Nephron progenitor cell (in vitro differentiated cells): ENCODE results near the gene FOXE1.

ENCODE experiments used
- DNase-seq: peaks from one replicate; pipeline ENCODE4 v3.0.0; 2021
- H3K27ac Mint-ChIP-seq: 2 replicates; pipeline ENCODE4 v1.8.0; 2021; ENCODE audit warnings: mild to moderate bottlenecking, moderate library complexity, mixed read lengths
- H3K27me3 Mint-ChIP-seq: 2 replicates; pipeline ENCODE4 v1.8.0; 2021; ENCODE audit warnings: mild to moderate bottlenecking, low read depth, mixed read lengths; ENCODE audit not compliant: poor library complexity
- H3K36me3 Mint-ChIP-seq: 2 replicates; pipeline ENCODE4 v1.8.0; 2021; ENCODE audit warnings: low read depth, mixed read lengths
- H3K4me1 Mint-ChIP-seq: 2 replicates; pipeline ENCODE4 v1.8.0; 2021; ENCODE audit warnings: mixed read lengths
- H3K4me3 Mint-ChIP-seq: 2 replicates; pipeline ENCODE4 v1.8.0; 2021; ENCODE audit warnings: mild to moderate bottlenecking, moderate library complexity, mixed read lengths
- H3K9me3 Mint-ChIP-seq: 2 replicates; pipeline ENCODE4 v1.8.0; 2021; ENCODE audit warnings: mild to moderate bottlenecking, moderate library complexity, mixed read lengths
- TF ChIP-seq, protein P1 (sequence below): fragments of 200-600 bp; sonication (generic); IDR thresholded peaks from 2 replicates; pipeline ENCODE4 v1.5.0; 2021; ENCODE audit warnings: antibody characterized with exemption

The FOXE1 gene

DNA sequence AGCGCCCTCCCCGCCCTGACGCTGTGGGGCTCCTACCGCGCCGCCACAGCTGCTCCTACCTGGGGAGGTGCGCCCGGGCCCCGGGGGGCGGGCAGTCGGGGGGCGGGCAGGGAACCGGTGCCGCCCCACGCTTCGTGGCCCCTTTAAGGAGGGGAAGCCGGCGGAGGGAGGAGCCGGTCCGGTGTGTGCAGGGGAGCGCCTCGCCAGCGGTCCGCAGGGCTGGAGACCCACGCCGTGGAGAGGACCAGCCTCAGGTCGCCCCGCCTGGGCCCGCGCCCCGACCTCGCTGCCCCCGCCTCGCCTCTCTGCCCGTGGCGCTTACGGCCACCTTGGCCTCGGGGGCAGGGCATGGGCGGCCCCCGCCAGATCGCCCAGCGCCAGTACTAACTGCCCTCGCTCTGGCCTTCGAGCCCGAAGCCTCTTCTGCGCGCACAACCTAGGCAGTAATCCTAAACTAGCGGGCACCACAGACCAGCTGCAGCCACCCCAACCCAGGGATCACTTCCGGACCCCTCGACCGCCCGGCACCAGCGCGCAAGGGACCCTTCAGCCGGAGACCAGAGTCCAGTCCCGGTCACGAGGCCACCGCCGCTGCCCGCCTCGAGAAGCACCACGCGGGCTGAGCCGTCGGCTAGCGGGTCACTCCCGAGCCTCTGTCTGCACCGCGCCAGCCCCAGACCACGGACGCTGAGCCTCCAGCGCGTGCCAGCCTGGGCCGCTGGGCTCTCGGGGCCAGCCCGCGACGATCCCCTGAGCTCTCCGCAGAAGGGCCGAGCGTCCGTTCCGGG is at the start of gene FOXE1:
FOXE1 (plus strand) TSS at position 171 of the 788 bp plus-strand sequence. CDS start 689 bp downstream, outside the sequence.
- Mint-ChIP-seq H3K4me1 (peaks cover 5% of the 10 kb centered on the region), H3K27ac (no peak within 1 kb of the TSS), H3K36me3 (no peaks in the 10 kb centered on the region), H3K9me3 (no peaks in the 10 kb centered on the region), H3K27me3 (peaks cover 97% of the 10 kb centered on the region), H3K4me3 (peak within 1 kb of the TSS; percentile 81)
- TF ChIP-seq, protein P1, sequence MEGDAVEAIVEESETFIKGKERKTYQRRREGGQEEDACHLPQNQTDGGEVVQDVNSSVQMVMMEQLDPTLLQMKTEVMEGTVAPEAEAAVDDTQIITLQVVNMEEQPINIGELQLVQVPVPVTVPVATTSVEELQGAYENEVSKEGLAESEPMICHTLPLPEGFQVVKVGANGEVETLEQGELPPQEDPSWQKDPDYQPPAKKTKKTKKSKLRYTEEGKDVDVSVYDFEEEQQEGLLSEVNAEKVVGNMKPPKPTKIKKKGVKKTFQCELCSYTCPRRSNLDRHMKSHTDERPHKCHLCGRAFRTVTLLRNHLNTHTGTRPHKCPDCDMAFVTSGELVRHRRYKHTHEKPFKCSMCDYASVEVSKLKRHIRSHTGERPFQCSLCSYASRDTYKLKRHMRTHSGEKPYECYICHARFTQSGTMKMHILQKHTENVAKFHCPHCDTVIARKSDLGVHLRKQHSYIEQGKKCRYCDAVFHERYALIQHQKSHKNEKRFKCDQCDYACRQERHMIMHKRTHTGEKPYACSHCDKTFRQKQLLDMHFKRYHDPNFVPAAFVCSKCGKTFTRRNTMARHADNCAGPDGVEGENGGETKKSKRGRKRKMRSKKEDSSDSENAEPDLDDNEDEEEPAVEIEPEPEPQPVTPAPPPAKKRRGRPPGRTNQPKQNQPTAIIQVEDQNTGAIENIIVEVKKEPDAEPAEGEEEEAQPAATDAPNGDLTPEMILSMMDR, result no peak
- DNase-seq, result peak; percentile 50

DNA sequence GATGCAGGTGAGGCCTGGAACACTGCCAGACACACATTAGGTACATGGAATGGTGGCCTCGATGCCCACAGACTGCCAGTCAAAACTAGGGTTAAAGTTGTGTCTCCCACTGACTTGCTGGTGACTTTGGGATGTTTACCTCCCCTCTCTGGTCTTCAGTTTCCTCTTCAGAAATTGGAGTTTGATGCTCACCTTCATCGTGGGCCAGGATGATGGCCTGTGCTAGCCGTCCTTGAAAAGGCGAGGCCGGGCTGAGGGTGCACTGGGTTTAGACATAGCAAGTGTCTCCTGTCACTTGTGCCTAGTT is 49.0 kb upstream of the FOXE1 start:
- H3K27ac Mint-ChIP-seq, result no peak overlapping the region
- no peaks in the 10 kb centered on the region for H3K9me3 Mint-ChIP-seq
- peaks cover 87% of the 10 kb centered on the region for H3K27me3 Mint-ChIP-seq
- TF ChIP-seq, protein P1, result no peak
- no peak for DNase-seq
- H3K36me3 Mint-ChIP-seq, result no peaks in the 10 kb centered on the region
- H3K4me1 Mint-ChIP-seq, result peaks cover 5% of the 10 kb centered on the region
- H3K4me3 Mint-ChIP-seq, result peak overlapping the region; percentile 84

DNA sequence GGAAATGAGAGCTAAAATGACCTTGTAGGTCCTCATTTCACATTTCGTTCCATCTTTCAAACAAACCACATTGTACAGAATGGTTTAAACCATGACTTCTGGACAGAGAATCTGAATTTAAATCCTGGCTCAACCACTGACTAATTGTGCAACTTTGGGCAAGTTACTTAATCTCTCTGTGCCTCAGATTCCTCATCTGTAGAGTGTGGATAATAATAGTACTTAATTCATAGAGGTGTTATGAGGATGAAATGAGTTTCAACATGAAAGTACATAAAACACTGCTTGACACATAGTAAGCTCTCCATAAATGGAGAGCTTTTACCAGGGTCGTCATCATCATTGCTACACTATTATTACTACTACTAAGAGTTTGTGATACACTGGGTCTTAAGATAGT is 46.3 kb upstream of the FOXE1 start:
- Mint-ChIP-seq H3K36me3 (no peaks in the 10 kb centered on the region), H3K9me3 (no peaks in the 10 kb centered on the region), H3K4me1 (peaks cover 5% of the 10 kb centered on the region), H3K27ac (no peak overlapping the region), H3K27me3 (peaks cover 91% of the 10 kb centered on the region), H3K4me3 (no peak overlapping the region)
- TF ChIP-seq, protein P1, result no peak
- DNase-seq, result no peak

DNA sequence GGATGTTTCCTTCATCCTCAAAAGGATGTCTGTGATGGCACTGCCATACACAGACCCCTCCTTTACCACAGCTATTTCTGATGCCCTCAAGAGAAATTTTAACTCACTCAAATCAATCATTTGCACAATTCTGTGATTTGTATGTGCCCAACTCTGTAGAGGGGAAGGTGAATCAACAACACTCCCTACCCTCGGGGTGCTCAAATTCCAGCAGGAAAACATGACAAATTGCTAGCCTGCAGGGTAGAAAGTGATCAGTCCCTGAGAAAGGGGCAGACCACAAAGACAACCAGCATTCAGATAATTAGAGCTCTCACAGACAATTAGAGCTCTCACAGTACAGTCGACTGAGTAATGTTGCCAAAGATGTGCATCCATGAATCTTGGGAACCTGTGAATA is 45.3 kb upstream of the FOXE1 start:
- Mint-ChIP-seq H3K27me3 (peaks cover 84% of the 10 kb centered on the region), H3K36me3 (no peaks in the 10 kb centered on the region), H3K9me3 (no peaks in the 10 kb centered on the region), H3K4me1 (peaks cover 5% of the 10 kb centered on the region), H3K4me3 (no peak overlapping the region), H3K27ac (no peak overlapping the region)
- TF ChIP-seq, protein P1, result no peak
- DNase-seq, result no peak

DNA sequence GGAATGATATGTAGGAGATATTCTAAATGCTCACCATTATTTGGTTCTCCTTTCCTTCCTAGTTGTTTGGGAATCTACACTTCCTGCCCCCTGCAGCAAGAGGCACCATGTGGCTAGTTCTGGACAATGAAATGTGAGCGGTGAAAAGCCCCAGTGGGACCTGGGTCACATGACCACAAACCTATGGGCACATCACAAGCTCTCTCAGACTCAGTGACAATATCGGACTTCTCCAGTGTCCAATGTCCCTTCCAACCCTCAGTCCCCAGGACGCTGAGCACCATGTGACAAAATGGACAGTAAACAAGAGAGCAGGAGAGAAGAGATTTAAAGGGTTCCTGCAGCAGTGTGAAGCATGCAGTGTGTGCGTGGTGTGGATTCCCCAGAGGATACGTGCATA is 44.6 kb upstream of the FOXE1 start:
- Mint-ChIP-seq H3K4me1 (peaks cover 5% of the 10 kb centered on the region), H3K27ac (no peak overlapping the region), H3K36me3 (no peaks in the 10 kb centered on the region), H3K27me3 (peaks cover 80% of the 10 kb centered on the region), H3K4me3 (no peak overlapping the region), H3K9me3 (no peaks in the 10 kb centered on the region)
- TF ChIP-seq, protein P1, result no peak
- DNase-seq, result no peak

DNA sequence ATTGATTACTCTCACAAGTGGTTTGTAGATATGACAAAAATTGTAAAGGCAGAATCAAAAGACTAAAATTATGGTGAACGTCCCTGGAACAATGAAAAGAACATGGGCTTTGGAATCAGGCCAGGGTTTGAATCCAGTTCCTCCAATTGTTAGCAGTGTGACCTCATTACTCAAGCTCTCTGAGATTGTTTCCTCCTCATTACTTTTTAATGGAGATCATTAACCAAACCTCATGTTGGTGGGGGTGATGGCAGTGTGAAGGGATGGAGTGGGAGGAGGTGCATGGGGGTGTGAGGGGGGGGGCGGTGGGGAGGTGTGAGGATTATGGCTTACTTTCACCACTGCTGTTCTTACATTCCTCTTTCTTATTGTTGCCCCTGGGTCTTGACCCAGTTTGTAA is 44.1 kb upstream of the FOXE1 start:
- H3K27me3 Mint-ChIP-seq, result peaks cover 82% of the 10 kb centered on the region
- no peak overlapping the region for H3K4me3 Mint-ChIP-seq
- H3K27ac Mint-ChIP-seq, result no peak overlapping the region

More for the DNA sequence above, 44.1 kb upstream of the FOXE1 start:
- peaks cover 5% of the 10 kb centered on the region for H3K4me1 Mint-ChIP-seq
- TF ChIP-seq, protein P1, result no peak
- DNase-seq, result no peak
- no peaks in the 10 kb centered on the region for H3K9me3 Mint-ChIP-seq
- no peaks in the 10 kb centered on the region for H3K36me3 Mint-ChIP-seq
